Aorta (tissue), 5 donors: ENCODE results near the gene FBXW8. TPM values are rescaled to one million over a fixed set of nuclear protein-coding genes. Genes with fewer than 3 reads are reported as not detected.

Experiments
- ATAC-seq: fragments of 200-7000 bp; cut with Tn5 transposase; one replicate; pipeline ENCODE4 v1.9.1; 2022; ENCODE audit warnings: moderate library complexity; ENCODE audit not compliant: low FRiP score
- DNase-seq, 2 donors: peaks; one replicate each; pipeline ENCODE4 v3.0.0-alpha.2; 2020
- H3K27ac ChIP-seq, 2 donors: one replicate each; pipeline ENCODE4 v1.5.1; 2013; ENCODE audit warnings: low read length in 2 of 2, mild to moderate bottlenecking in 2 of 2, moderate library complexity in 2 of 2, control low read depth in 1 of 2, inconsistent platforms in 1 of 2, low read depth in 1 of 2
- H3K27me3 ChIP-seq, 2 donors: one replicate each; pipeline ENCODE4 v1.6.1; 2013; ENCODE audit warnings: control low read depth in 1 of 2, low read length in 1 of 2, mild to moderate bottlenecking in 1 of 2, moderate library complexity in 1 of 2; ENCODE audit not compliant: insufficient read depth in 2 of 2, control insufficient read depth in 1 of 2
- H3K36me3 ChIP-seq, 2 donors: one replicate each; pipeline ENCODE4 v1.6.1; 2013; ENCODE audit warnings: control low read depth in 1 of 2, low read length in 1 of 2, mild to moderate bottlenecking in 1 of 2; ENCODE audit not compliant: insufficient read depth in 2 of 2, control insufficient read depth in 1 of 2
- H3K4me1 ChIP-seq, 2 donors: one replicate each; pipeline ENCODE4 v1.6.1; 2013; ENCODE audit warnings: low read length in 2 of 2, control low read depth in 1 of 2, mild to moderate bottlenecking in 1 of 2, moderate library complexity in 1 of 2; ENCODE audit not compliant: insufficient read depth in 2 of 2, control insufficient read depth in 1 of 2
- H3K4me3 ChIP-seq, 2 donors: one replicate each; pipeline ENCODE4 v1.5.1; 2013; ENCODE audit warnings: low read length in 2 of 2, control low read depth in 1 of 2, mild to moderate bottlenecking in 1 of 2
- H3K9me3 ChIP-seq: one replicate; pipeline ENCODE4 v1.6.1; 2013; ENCODE audit warnings: mild to moderate bottlenecking, low read length; ENCODE audit not compliant: control insufficient read depth
- WGBS, 2 donors: extraction: QIAGEN DNeasy Blood & Tissue Kit; methylation state at CpG; one replicate each; pipeline ENCODE4 v1.1.7; 2013; 5-methylcytosine and 5-hydroxymethylcytosine counted together
- intact Hi-C, 2 donors: fragments of 100-400 bp; cut with DNase I; formaldehyde crosslinking; loops; one replicate each; pipeline versions ENCODE4 v1.14.2 to v1.15.0; 2022
- polyA plus RNA-seq, 2 donors: library from polyadenylated mRNA; stranded (reverse); fragments of 200-250 nt; gene quantifications; one replicate each; pipeline ENCODE4 v1.2.3, GENCODE V29; 2013
- total RNA-seq, 2 donors: library from RNA; stranded (reverse); fragmentation: NEBNext Ultra II Directional; extraction: Animal tissue kit (Norgen Biotek cat#: 25700); gene quantifications; one replicate each; pipeline ENCODE4 v1.2.1, GENCODE V29; 2021
- donor health status: healthy with polysubstance abuse.
- donor health status: Bipolar disorder and iron deficiency.
- donor health status: DM: no; HTN: no; CAD: no.
- donor health status: DM: no; HTN: no; CAD: no.
- donor health status: DM: yes; HTN: yes; CAD: no.

FBXW8 gene
- total and polyA plus RNA-seq, 4 donors = 2.3 to 18.7 (median 8.6) TPM

DNA sequence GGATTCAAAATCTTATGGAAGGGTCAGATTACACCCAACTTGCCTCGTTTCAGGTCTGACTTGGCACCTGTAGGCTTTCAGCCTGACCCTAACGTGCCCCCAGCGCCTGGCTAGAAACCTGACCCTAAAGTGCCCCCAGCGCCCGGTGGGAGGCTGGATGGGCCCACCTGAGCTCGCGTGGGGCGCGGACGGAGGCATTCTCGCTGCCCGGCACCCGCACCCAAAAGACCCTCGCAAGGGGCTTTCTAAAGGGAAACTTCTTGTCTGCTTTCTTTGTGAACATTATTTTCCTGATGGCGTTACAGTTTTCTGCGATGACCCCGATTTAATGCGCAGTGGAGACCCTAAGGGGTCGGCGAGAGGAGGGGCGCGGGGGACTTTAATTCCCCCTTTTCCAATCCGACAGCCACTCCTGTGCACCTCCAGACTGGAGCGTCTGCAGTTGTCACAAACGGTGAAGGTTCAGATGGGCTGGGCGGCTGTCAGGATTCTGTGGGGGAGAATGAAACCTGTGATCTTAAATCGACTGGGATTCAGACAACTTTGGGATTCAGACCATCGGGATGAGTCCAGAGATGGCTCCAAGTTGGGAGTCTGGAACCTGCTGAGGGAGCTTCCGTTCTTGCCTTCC is 28.8 kb upstream of the FBXW8 start:
- H3K27me3 ChIP-seq = no peaks in the 10 kb centered on the region
- WGBS, 2 donors = 3 to 4% methylated on average over 29 of the region's 29 CpGs
- no peak overlapping the region for H3K4me3 ChIP-seq
- no peak overlapping the region for H3K27ac ChIP-seq
- peaks cover 0 to 2% of the 10 kb centered on the region in 2 donors for H3K4me1 ChIP-seq
- ATAC-seq = no peak
- no peaks in the 10 kb centered on the region for H3K36me3 ChIP-seq
- no peak for DNase-seq
- no peaks in the 10 kb centered on the region for H3K9me3 ChIP-seq
- intact Hi-C loops = loop anchor here (1.0 to 10.0 kb wide), 3 partner anchors 107 to 179 kb away; no protein-coding TSS in a partner anchor

DNA sequence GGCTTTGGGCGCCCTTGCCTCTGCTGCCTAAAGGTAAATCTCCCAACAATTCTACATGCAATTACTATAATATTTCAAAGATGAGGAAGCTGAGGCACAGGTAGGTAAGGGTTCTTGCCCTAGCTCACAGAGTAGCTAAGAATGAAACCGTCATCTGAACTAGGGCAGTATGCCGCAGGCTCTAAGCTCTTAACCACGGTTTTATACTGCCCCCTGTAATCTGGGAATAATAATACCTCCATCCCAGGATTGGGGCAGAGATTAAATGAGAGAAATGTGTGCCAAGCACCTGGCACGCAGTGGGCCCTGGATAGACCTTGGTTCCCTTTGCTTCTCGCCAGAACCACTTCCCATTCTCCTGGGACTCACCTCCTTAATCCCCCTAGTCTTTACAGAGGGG is 28.0 kb upstream of the FBXW8 start:
- 17 to 19% methylated on average over 6 of the region's 6 CpGs for WGBS, 2 donors

GRCh38 chr12:116884871-116885270 is 25.9 kb upstream of the FBXW8 start:
- 88 to 89% methylated on average over 3 of the region's 3 CpGs for WGBS, 2 donors
- Histone ChIP-seq H3K27ac (no peak overlapping the region), H3K36me3 (no peaks in the 10 kb centered on the region), H3K4me1 (peaks cover 0 to 2% of the 10 kb centered on the region in 2 donors), H3K27me3 (no peaks in the 10 kb centered on the region), H3K4me3 (no peak overlapping the region), H3K9me3 (no peaks in the 10 kb centered on the region)
- DNase-seq (no peak), ATAC-seq (no peak)
- intact Hi-C loops = loop anchor here in 1 of 2 donors (5.0 to 10.0 kb wide), 2 partner anchors 110 to 178 kb away; no protein-coding TSS in a partner anchor

More for the DNA sequence above, 28.0 kb upstream of the FBXW8 start:
- Histone ChIP-seq H3K9me3 (no peaks in the 10 kb centered on the region), H3K27ac (no peak overlapping the region), H3K27me3 (no peaks in the 10 kb centered on the region), H3K4me1 (peaks cover 0 to 2% of the 10 kb centered on the region in 2 donors), H3K36me3 (no peaks in the 10 kb centered on the region), H3K4me3 (no peak overlapping the region)
- DNase-seq = no peak
- intact Hi-C loops = loop anchor here (1.0 to 10.0 kb wide), 3 partner anchors 108 to 179 kb away; no protein-coding TSS in a partner anchor
- no peak for ATAC-seq

DNA sequence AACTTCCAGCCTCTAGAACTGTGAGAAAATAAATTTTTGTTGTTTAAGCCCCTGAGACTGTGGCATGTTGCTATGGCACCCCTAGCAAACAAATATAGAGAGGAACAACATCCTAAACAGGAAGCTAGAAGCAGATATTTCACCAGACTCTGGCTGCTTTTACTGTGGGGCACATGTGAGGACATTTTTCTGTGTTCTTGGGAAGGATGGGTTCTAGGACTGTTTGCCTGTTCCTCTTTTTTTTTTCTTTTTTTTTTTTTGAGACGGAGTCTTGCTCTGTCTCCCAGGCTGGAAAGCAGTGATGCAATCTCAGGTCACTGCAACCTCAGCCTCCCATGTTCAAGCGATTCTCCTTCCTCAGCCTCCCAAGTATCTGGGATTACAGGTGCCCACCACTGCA is 25.3 kb upstream of the FBXW8 start:
- no peaks in the 10 kb centered on the region for H3K36me3 ChIP-seq
- DNase-seq (no peak), ATAC-seq (no peak)
- no peaks in the 10 kb centered on the region for H3K27me3 ChIP-seq
- H3K4me3 ChIP-seq = no peak overlapping the region
- 77 to 78% methylated on average over 2 of the region's 2 CpGs for WGBS, 2 donors
- H3K4me1 ChIP-seq = peaks cover 0 to 2% of the 10 kb centered on the region in 2 donors
- H3K9me3 ChIP-seq = peaks cover 2% of the 10 kb centered on the region
- no peak overlapping the region for H3K27ac ChIP-seq
- intact Hi-C loops = loop anchor here in 1 of 2 donors (10.0 kb wide), 1 partner anchor 111 kb away; no protein-coding TSS in a partner anchor

DNA sequence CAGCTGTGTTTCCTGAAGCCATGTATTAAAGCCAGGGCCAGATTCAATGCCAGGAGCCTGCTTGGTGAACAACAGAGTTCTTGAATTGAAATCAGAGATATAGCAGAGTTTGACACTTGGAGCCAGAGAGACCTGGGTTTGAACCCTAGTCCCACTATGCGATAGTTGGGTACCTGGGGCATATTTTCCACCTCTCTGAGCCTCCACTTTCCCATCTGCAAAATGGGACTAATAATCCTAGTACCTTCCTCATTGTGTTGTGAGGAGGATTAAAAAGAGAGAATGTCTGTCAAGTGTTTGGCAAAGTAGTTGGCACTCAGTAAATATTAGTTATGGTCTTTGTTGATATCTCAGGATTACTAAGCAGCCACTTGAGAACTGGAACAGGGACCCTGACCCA is 23.5 kb upstream of the FBXW8 start:
- intact Hi-C loops = loop anchor here in 1 of 2 donors (10.0 kb wide), 1 partner anchor 112 kb away; no protein-coding TSS in a partner anchor
- Histone ChIP-seq H3K27me3 (no peaks in the 10 kb centered on the region), H3K4me1 (no peaks in the 10 kb centered on the region), H3K27ac (no peak overlapping the region), H3K36me3 (no peaks in the 10 kb centered on the region), H3K9me3 (peaks cover 2% of the 10 kb centered on the region), H3K4me3 (no peak overlapping the region)
- 85 to 88% methylated on average over 1 of the region's 1 CpG for WGBS, 2 donors
- no peak for DNase-seq
- no peak for ATAC-seq

DNA sequence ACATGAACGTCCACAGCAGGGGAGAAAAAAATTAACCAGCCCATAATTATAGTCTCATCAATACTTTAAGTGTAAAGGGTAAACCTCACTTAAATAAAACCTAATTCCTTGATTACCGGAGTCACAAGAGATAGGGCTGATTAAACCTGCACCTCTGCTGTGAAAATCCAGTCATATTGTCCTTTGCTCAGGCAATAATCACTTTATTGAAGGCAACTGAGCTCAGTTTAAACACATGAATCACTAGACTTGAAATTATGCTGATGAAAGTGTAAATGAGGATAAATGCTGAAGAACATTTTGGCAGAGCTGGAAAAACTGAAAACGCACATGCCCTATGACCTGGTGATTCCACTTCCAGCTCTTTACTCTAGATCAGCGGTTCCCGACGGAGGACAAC is 22.9 kb upstream of the FBXW8 start:
- Histone ChIP-seq H3K4me1 (no peaks in the 10 kb centered on the region), H3K9me3 (peaks cover 2% of the 10 kb centered on the region), H3K27me3 (no peaks in the 10 kb centered on the region), H3K4me3 (no peak overlapping the region), H3K36me3 (no peaks in the 10 kb centered on the region), H3K27ac (no peak overlapping the region)
- ATAC-seq (no peak), DNase-seq (no peak)
- WGBS, 2 donors = 69 to 71% methylated on average over 6 of the region's 6 CpGs
- intact Hi-C loops = loop anchor here in 1 of 2 donors (10.0 kb wide), 1 partner anchor 113 kb away; no protein-coding TSS in a partner anchor

GRCh38 chr12:116890330-116890729 is 20.4 kb upstream of the FBXW8 start:
- H3K27ac ChIP-seq = no peak overlapping the region
- H3K27me3 ChIP-seq = no peaks in the 10 kb centered on the region
- intact Hi-C loops = no loop called here
- 95 to 96% methylated on average over 2 of the region's 2 CpGs for WGBS, 2 donors
- DNase-seq (no peak), ATAC-seq (no peak)
- H3K4me1 ChIP-seq = no peaks in the 10 kb centered on the region
- H3K36me3 ChIP-seq = no peaks in the 10 kb centered on the region
- H3K4me3 ChIP-seq = no peak overlapping the region
- H3K9me3 ChIP-seq = peaks cover 2% of the 10 kb centered on the region

DNA sequence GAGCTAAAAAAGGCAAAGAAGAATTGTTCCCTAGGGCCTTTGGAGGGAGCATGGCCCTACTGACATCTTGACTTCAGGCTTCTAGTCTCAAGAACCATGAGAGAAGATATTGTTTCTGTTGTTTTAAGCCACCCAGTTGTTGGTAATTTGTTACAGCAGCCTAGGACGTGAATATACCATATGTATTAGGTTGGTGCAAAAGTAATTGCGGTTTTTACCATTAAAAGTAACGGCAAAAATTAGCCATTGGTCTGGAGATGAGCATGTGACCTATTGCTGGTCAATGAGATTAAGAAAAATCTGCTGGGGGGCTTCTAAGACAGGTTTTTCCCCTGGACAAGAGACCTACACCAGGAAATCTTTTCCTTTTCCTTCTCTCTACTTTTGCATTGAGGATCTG is 19.7 kb upstream of the FBXW8 start:
- H3K9me3 ChIP-seq = peaks cover 2% of the 10 kb centered on the region
- intact Hi-C loops = no loop called here
- no peak for DNase-seq
- H3K27ac ChIP-seq = no peak overlapping the region
- 80 to 84% methylated on average over 3 of the region's 3 CpGs for WGBS, 2 donors
- no peaks in the 10 kb centered on the region for H3K4me1 ChIP-seq
- no peak for ATAC-seq
- no peaks in the 10 kb centered on the region for H3K36me3 ChIP-seq
- H3K4me3 ChIP-seq = no peak overlapping the region
- no peaks in the 10 kb centered on the region for H3K27me3 ChIP-seq
